Endothelial cell of umbilical vein (primary cell): ENCODE measurements around the gene CELF2. TPM values are rescaled to one million over a fixed set of nuclear protein-coding genes. Genes with fewer than 3 reads are reported as not detected.

Experiments
- BruUV-seq: library from RNA; stranded (reverse); fragments of 400-500 nt; replicated peaks from 2 replicates; lab custom pipeline; 2021; lab: Mats Ljungman, UMichigan
- CTCF ChIA-PET: fragments of 300-600, 350-600 bp; sonication (Branson Sonifier 250); formaldehyde crosslinking; loops from one replicate; lab custom pipeline; 2021; ENCODE audit warnings: antibody characterized with exemption, inconsistent platforms; lab: Charles Lee
- POLR2A ChIA-PET: fragments of 300-600, 350-600 bp; sonication (Branson Sonifier 250); formaldehyde crosslinking; loops from one replicate; lab custom pipeline; 2021; ENCODE audit warnings: antibody characterized with exemption, inconsistent platforms; lab: Charles Lee
- DNase-seq: peaks from one replicate; pipeline ENCODE4 v3.0.0-alpha.2; 2011; ENCODE audit warnings: low read depth, low spot score
- FAIRE-seq: peaks from 2 replicates; lab custom pipeline; 2011; peaks lifted over from hg19 to GRCh38; lab: Jason Lieb, UNC
- H2AFZ ChIP-seq: 2 replicates; pipeline ENCODE4 v1.6.0; 2012; ENCODE audit warnings: low read depth, low read length, control low read depth, inconsistent platforms
- H3K27ac ChIP-seq: 2 replicates; pipeline ENCODE4 v1.5.1; 2011; ENCODE audit warnings: low read depth, mild to moderate bottlenecking, control low read depth, low read length, moderate library complexity; ENCODE audit not compliant: insufficient read depth
- H3K27me3 ChIP-seq, 2 experiments: 2 replicates each; pipeline versions ENCODE4 v1.6.0 to v1.6.1; 2011; ENCODE audit warnings: low read length in 2 of 2, mixed read lengths in 1 of 2; ENCODE audit not compliant: control insufficient read depth in 2 of 2, insufficient read depth in 2 of 2
- H3K36me3 ChIP-seq, 2 experiments: 2 replicates in 1 of 2; 3 replicates in 1 of 2; pipeline ENCODE4 v1.5.1; 2011; ENCODE audit warnings: low read length in 2 of 2, mild to moderate bottlenecking in 1 of 2, moderate library complexity in 1 of 2; ENCODE audit not compliant: control insufficient read depth in 2 of 2, insufficient read depth in 2 of 2; ENCODE audit errors: extremely low read depth in 1 of 2
- H3K4me1 ChIP-seq: 3 replicates; pipeline ENCODE4 v1.5.1; 2011; ENCODE audit warnings: mild to moderate bottlenecking, low read length; ENCODE audit not compliant: control insufficient read depth, insufficient read depth; ENCODE audit errors: extremely low read depth
- H3K4me2 ChIP-seq: 2 replicates; pipeline ENCODE4 v1.6.1; 2011; ENCODE audit warnings: low read length, control low read depth, mixed read lengths; ENCODE audit not compliant: insufficient read depth
- H3K4me3 ChIP-seq, 3 experiments: fragments of 200-600 bp in 1 of 3; sonication (generic), shearing (Covaris generic) in 1 of 3; replicated peaks in 1 of 3; 2 replicates each; pipeline ENCODE4 v1.5.1; 2011 to 2016; ENCODE audit warnings: control low read depth in 3 of 3, low read length in 3 of 3, mild to moderate bottlenecking in 2 of 3, inconsistent platforms in 1 of 3, low read depth in 1 of 3, moderate library complexity in 1 of 3; ENCODE audit not compliant: insufficient read depth in 1 of 3
- H3K79me2 ChIP-seq: 2 replicates; pipeline ENCODE4 v1.6.0; 2012; ENCODE audit warnings: low read length, inconsistent platforms; ENCODE audit not compliant: control insufficient read depth, insufficient read depth
- H3K9ac ChIP-seq: replicated peaks from 2 replicates; pipeline ENCODE3; 2011; ENCODE audit warnings: low read length, control low read depth; ENCODE audit not compliant: insufficient read depth; ENCODE audit errors: extremely low read depth
- H3K9me1 ChIP-seq: replicated peaks from 3 replicates; pipeline ENCODE4 v1.6.0; 2011; ENCODE audit warnings: mild to moderate bottlenecking, low read length; ENCODE audit not compliant: control insufficient read depth, insufficient read depth; ENCODE audit errors: extremely low read depth
- H3K9me3 ChIP-seq: replicated peaks from 2 replicates; pipeline ENCODE4 v1.5.1; 2012; ENCODE audit warnings: low read length, inconsistent platforms; ENCODE audit not compliant: control insufficient read depth, insufficient read depth
- H4K20me1 ChIP-seq: replicated peaks from 2 replicates; pipeline ENCODE3; 2011; ENCODE audit warnings: mild to moderate bottlenecking, low read length; ENCODE audit not compliant: control insufficient read depth, insufficient read depth; ENCODE audit errors: extremely low read depth
- CTCF ChIP-seq, 2 donors: IDR thresholded peaks; 1 replicate in 1 of 2; 2 replicates in 1 of 2; pipeline ENCODE4 v1.5.1; 2011; ENCODE audit warnings: low read length in 2 of 2, mild to moderate bottlenecking in 2 of 2, moderate library complexity in 2 of 2, control low read depth in 1 of 2, inconsistent platforms in 1 of 2, low read depth in 1 of 2; ENCODE audit not compliant: insufficient read depth in 1 of 2; ENCODE audit errors: extremely low read depth in 1 of 2
- FOS ChIP-seq: IDR thresholded peaks from 2 replicates; pipeline ENCODE4 v1.6.1; 2011; ENCODE audit warnings: mild to moderate bottlenecking, low read length, moderate library complexity, borderline replicate concordance; ENCODE audit not compliant: insufficient read depth
- GATA2 ChIP-seq: IDR thresholded peaks from 2 replicates; pipeline ENCODE4 v1.7.0; 2011; ENCODE audit warnings: low read depth, mild to moderate bottlenecking, moderate library complexity, mixed read lengths, low read length; ENCODE audit not compliant: insufficient read length, insufficient read depth
- JUN ChIP-seq: IDR thresholded peaks from 2 replicates; pipeline ENCODE4 v1.6.1; 2011; ENCODE audit warnings: borderline replicate concordance, low read depth; ENCODE audit not compliant: insufficient read length, insufficient read depth
- MAX ChIP-seq: IDR thresholded peaks from 2 replicates; pipeline ENCODE4 v1.6.1; 2011; ENCODE audit not compliant: insufficient read depth, insufficient read length
- POLR2A ChIP-seq: IDR thresholded peaks from 2 replicates; pipeline ENCODE4 v1.6.1; 2012; ENCODE audit warnings: low read depth, mild to moderate bottlenecking, control low read depth, low read length
- dilution Hi-C: fragments of 300-500 bp; cut with MboI; formaldehyde crosslinking; loops from one replicate; pipeline ENCODE4 v1.15.0; 2019; ENCODE audit warnings: low sequenced_read_pairs; ENCODE audit not compliant: extremely low pct_ligation_motif_present
- intact Hi-C: fragments of 100-400 bp; cut with micrococcal nuclease; formaldehyde crosslinking; loops from one replicate; pipeline ENCODE4 v1.10.0; 2022
- polyA plus RNA-seq, 4 experiments: library from polyadenylated mRNA; depleted of rRNA in 3 of 4; stranded (reverse) in 3 of 4; unstranded in 1 of 4; fragments of >200 nt; gene quantifications; 2 replicates each; pipeline versions ENCODE4 v1.2.1 to v1.2.3, GENCODE V29; 2011 to 2012; ENCODE audit warnings: missing spikeins in 1 of 4
- total RNA-seq: library from RNA; stranded (reverse); gene quantifications from 2 replicates; pipeline ENCODE4 v1.2.3, GENCODE V29; 2021

Gene CELF2
- total and polyA plus RNA-seq, 2 donors (not counting 3 experiments of a cell fraction or from before 2014, with no cell fraction given): 21.6 to 42.6 TPM

DNA sequence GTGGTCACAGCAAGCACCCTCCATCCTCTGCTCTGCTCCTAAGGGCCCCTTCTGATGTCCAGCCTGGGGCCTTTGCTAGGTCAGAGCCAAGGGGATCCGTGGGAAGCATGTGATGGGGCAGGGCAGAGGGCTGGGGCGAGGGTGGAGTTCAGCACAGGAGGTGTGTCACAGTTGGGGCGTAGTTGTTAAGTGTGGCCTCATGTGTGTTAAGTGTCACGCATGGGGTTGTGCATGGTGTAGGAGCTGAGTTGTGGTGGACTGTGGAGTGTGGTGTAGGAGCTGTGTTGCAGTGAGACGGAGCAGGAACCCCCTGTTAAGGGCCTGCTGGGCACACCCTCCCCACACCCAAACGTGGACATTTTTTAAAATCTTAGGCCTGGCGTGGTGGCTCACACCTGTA is 345.8 kb downstream of the CELF2 start:
- no TSS peak for BruUV-seq
- H3K9me3 ChIP-seq: no peaks in the 10 kb centered on the region
- H4K20me1 ChIP-seq: no peaks in the 10 kb centered on the region
- no peaks in the 10 kb centered on the region for H3K27me3 ChIP-seq
- no peak for DNase-seq
- TF ChIP-seq GATA2 (no peak), CTCF (IDR thresholded peaks at IDR 0.05; ENCODE audit: extremely low read depth in 1 of 2, insufficient read depth in 1 of 2, low read depth in 1 of 2, low read length in 2 of 2) (no peak), FOS (no peak), POLR2A (no peak), MAX (no peak), JUN (no peak)
- no peak overlapping the region for H3K4me2 ChIP-seq
- no peak overlapping the region for H2AFZ ChIP-seq
- H3K36me3 ChIP-seq: no peaks in the 10 kb centered on the region
- ChIA-PET POLR2A (no interaction called here), CTCF (interaction anchor here (1.3 kb wide), 1 partner anchor 61 kb away, joined by 3 read pairs; no protein-coding TSS in a partner anchor)
- no peak for FAIRE-seq
- no peaks in the 10 kb centered on the region for H3K9me1 ChIP-seq
- intact Hi-C loops (no loop called here), dilution Hi-C loops (no loop called here)
- H3K4me1 ChIP-seq: no peaks in the 10 kb centered on the region
- H3K9ac ChIP-seq: no peak overlapping the region
- H3K79me2 ChIP-seq: no peaks in the 10 kb centered on the region
- no peak overlapping the region for H3K27ac ChIP-seq
- H3K4me3 ChIP-seq: no peak overlapping the region
